NK-92 (cell line): Measurements from ENCODE around the gene KLK8.

Experiments used
- DNase-seq: peaks from one replicate; lab custom pipeline; 2025; ENCODE audit not compliant: unreplicated experiment; lab: John Stamatoyannopoulos, UW

Gene KLK8

DNA sequence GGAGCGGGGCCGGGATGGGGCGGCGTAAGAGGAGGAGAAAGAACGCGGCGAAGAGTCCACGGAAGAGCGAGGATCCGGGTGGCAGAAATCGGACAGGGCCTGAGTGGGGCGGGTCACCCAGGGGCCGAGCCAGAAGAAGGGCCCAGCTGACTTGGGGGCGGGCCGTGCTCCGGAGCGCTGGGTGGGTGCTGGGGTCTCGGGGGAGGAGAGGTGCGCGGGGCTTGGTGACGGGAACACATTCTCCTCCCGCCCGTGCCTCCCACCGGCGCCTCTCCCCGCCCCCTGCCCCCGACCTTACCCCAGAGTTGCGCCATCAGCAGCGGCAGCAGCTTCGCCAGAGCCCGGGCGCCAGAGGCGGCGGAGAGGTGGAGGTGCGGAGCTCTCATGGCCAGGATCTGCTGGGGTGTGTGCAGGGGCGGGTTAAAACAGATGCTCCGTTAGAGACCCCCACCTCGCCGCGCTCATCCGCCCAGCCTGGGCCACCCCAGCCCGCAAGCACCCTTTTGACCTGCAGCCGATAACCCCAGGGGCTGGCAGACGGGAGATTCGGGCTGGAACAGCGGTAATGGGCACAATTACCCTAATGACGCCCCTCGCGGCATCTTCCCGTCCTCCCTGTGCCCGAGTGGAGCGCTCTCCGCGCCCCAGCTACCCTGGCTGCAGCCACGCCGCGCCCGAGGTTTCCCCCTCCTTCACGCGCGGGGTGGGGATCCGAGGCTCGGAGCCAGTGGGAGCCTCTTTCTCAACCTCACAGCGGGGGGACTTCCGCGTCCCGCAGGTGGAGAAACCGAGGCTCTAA is 17.5 kb upstream of the KLK8 start:
- no peak for DNase-seq

GRCh38 chr19:51016798-51017683 is 15.6 kb upstream of the KLK8 start:
- no peak for DNase-seq

DNA sequence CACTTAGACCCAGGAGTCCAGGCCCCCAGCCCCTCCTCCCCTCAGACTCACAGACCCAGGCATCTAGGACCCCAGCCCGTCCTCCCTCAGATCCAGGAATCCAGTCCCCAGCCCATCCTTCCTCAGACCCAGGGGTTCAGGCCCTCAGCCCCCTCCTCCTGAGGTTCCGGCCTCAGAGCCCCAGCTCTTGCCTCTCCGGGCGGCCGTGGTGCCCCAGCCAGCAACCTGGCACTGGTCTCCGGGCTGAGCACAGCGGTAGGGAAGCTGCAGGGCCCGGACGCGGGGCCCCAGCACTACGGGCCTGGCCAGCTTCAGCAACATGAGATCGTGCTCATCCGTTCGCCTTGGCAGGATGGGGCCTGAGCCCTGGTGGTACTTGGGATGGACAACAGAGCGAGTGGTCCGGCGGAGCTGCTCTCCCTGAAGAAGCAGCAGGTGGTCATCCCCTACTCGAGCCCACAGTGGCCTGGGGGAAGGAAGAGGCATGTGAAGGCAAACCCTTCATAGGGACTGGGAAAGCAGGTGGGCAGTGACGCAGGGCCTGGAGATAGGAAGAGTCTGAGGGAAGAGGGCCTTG is 14.4 kb upstream of the KLK8 start:
- no peak for DNase-seq

- DNase-seq, result no peak
Observed at GRCh38 chr19:51014242-51014641, 12.8 kb upstream of the KLK8 start.

GRCh38 chr19:51012661-51013190 is 11.3 kb upstream of the KLK8 start:
- DNase-seq, result no peak

DNA sequence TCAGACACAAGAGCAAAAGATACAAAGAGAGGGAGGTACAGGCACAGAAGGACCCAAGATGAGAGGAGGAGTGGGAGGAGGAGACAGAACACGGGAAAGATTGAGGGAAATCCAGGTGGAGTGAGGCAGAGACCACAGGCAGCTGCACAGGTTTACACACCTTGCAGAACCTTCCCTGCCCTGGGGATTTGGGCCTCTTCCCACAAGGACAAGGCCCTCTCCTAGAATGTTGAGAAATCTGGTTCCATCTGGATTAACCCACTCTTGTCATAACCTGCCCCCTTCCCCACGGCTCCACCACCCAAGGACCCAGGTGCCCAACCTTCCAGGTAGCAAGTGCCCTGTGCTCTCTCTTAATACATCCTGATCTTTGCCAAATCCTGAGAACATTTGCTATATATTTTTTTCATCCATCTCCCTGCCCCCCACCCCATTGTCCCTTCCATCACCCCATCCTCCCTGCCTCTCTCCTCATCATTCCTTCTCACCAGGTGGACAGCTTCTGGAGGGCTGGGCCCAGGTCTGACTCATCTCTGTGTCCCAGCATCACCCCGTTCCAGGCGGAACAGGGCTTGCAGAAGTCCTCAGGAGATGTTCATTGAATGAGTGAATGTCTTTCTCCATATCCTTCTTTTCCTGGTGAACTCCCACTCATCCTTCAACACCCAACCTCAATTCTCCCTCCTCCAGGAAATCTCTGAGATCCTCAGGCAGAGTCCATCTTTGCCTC is 8.8 kb upstream of the KLK8 start:
- DNase-seq, result no peak

- no peak for DNase-seq
Observed at GRCh38 chr19:51009061-51009891, 7.9 kb upstream of the KLK8 start.

DNA sequence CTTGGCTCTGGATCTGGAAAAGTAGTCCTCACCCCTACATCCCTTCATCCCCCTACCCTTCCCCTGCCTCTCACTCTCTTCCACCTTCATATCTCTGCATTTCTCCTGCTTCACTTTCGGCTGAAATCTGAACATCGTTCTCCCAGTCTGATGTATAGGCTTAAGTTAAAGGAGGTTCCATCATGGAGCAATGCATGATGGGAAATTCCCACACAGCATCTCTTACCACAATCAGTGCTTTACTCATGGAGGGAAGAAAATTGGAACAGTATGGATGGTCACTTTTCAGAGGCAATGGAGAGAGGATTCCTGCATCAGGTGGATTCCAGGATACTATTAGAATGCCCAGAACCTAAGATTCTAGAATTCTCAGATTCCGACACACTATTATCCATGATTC is 6.1 kb upstream of the KLK8 start:
- DNase-seq, result no peak

GRCh38 chr19:51006406-51006805 is 5.0 kb upstream of the KLK8 start:
- DNase-seq, result no peak

GRCh38 chr19:51005248-51005647 is 3.8 kb upstream of the KLK8 start:
- DNase-seq, result no peak

DNA sequence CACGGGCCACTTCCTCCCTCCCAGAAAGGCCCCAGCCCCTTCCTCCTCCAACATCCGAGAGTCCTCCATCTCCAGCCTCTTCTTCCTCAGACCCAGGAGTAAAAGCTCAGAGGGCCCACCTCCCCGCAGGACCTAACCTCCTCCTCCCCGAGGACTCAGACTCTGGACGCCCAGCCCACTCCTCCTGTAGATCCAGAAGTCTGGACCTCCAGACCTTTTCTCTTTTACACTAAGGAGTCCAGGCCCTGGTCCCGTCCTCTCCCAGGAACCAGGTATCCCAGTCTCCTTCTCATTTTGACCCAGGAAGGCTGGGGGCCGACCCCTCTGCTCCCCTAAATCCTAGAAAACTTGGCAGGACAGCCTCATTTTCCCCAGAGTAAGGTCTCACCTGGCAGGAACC is 1.9 kb upstream of the KLK8 start:
- DNase-seq, result no peak

GRCh38 chr19:51002542-51003311 is 1.3 kb upstream of the KLK8 start:
- no peak for DNase-seq

- no peak for DNase-seq
Observed at GRCh38 chr19:51002089-51002532, 707 bp upstream of the KLK8 start.

DNA sequence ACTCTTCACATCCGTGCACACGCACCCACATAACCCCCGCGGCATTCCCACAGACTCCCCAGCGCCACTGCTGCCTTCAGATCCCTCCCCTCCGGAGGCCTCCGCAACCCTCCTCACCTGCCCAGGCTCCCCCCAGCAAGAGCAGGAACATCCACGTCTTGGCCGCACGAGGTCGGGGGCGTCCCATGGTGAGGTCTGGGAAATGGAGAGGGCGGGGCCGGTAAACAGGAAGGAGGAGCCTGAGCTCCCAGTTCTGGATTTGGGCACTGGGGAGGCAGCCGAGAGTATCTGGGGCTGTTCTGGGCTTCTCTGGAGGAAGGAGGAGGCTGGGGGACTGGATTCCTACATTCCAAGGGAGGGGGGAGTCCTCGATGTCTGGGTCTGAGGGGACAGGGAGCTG is 423 bp downstream of the KLK8 start:
- DNase-seq, result no peak

DNA sequence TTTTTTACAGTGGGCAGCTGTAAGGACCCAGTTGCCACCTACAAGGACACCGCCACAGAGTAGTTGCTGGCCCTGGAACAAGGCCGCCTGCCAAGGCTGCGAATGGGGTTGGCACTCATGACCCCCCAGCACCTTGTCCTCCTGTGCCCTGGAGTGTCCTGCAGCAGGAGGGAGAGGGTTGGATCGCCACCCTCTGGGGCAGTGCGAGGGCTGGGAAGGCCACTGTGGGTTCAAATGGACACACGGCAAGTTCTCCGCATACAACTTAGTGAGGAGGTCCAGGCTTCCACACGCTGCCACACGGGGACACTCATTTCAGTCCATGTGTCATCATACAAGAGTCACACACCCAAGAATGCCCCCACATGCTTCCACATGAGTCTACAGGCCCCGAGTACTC is 978 bp downstream of the KLK8 start:
- no peak for DNase-seq

DNA sequence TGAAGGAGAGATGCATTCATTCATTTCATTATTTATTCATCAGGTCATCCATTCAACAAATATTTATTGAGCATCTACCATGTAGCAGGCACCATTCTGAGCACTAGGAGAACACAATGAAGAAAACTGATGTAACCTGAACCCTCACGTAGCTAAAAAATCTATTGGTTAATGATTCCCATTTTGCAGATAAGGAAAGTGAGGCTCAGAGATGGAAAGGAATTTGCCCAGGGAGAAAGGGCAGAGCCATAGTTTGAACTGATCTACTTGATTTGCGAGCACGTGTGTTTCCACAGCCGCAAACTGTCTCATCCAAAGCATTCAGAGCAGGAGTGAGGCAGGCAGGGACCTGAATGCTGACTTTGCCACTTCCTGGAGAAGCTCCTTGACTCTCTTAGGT is 2.7 kb downstream of the KLK8 start:
- DNase-seq, result no peak

GRCh38 chr19:50998061-50998460 is 3.3 kb downstream of the KLK8 start:
- DNase-seq, result no peak

GRCh38 chr19:50994129-50994528 is 7.3 kb downstream of the KLK8 start:
- no peak for DNase-seq

DNA sequence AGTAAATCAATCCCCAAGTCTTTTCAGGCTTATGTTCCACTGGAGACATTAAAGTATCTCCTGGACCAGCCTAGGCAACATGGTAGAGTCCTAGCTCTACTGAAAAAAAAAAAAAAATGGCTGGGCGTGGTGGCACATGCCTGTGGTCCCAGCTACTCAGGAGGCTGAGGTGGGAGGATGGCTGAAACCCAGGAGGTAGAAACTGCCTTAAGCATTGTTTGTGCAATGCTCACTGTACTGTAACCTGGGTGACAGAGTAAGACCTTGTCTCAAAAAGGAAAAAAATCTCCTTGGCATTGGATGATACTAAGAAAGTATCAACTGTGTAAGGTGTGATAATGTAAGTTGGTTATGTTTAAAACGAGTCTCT is 8.8 kb downstream of the KLK8 start:
- DNase-seq, result no peak
